H9 (cell line): ENCODE results near the gene GJA9. TPM values are rescaled to one million over a fixed set of nuclear protein-coding genes. Genes with fewer than 3 reads are reported as not detected.
A peak's percentile ranks its signal among the peaks of the same experiment; 100 is the strongest.

Experiments
- DNase-seq: peaks from one replicate; pipeline ENCODE4 v3.0.0-alpha.2; 2017
- H2AFZ ChIP-seq: one replicate; pipeline ENCODE4 v1.6.1; 2013; ENCODE audit warnings: mild to moderate bottlenecking, low read length, control low read depth, moderate library complexity
- H2AK5ac ChIP-seq: 2 replicates; pipeline ENCODE4 v1.6.1; 2013; ENCODE audit warnings: low read length, control low read depth, mixed read lengths; ENCODE audit not compliant: insufficient read length
- H2BK120ac ChIP-seq: one replicate; pipeline ENCODE4 v1.6.1; 2013; ENCODE audit warnings: low read depth, mild to moderate bottlenecking, low read length, control low read depth, inconsistent platforms; ENCODE audit not compliant: poor library complexity, severe bottlenecking
- H2BK12ac ChIP-seq: 2 replicates; pipeline ENCODE4 v1.6.1; 2013; ENCODE audit warnings: low read length, control low read depth, mixed read lengths, low read depth; ENCODE audit not compliant: insufficient read length
- H2BK15ac ChIP-seq: 2 replicates; pipeline ENCODE4 v1.6.1; 2013; ENCODE audit warnings: low read depth, low read length, control low read depth
- H2BK20ac ChIP-seq: one replicate; pipeline ENCODE4 v1.6.1; 2013; ENCODE audit warnings: low read depth, mild to moderate bottlenecking, low read length, control low read depth, inconsistent platforms; ENCODE audit not compliant: poor library complexity, severe bottlenecking
- H2BK5ac ChIP-seq: 2 replicates; pipeline ENCODE4 v1.6.1; 2013; ENCODE audit warnings: low read length, control low read depth, mixed read lengths; ENCODE audit not compliant: insufficient read length
- H3K14ac ChIP-seq: 2 replicates; pipeline ENCODE4 v1.6.1; 2013; ENCODE audit warnings: low read length, control low read depth; ENCODE audit not compliant: insufficient read depth
- H3K18ac ChIP-seq: 2 replicates; pipeline ENCODE4 v1.6.1; 2013; ENCODE audit warnings: low read depth, mild to moderate bottlenecking, mixed read lengths, low read length, control low read depth; ENCODE audit not compliant: insufficient read length
- H3K23ac ChIP-seq: 2 replicates; pipeline ENCODE4 v1.6.1; 2013; ENCODE audit warnings: low read length, control low read depth, mixed read lengths, low read depth; ENCODE audit not compliant: insufficient read length
- H3K23me2 ChIP-seq: 2 replicates; pipeline ENCODE4 v1.6.1; 2013; ENCODE audit warnings: low read depth, mild to moderate bottlenecking, mixed read lengths, low read length, control low read depth; ENCODE audit not compliant: insufficient read length, poor library complexity, severe bottlenecking
- H3K27ac ChIP-seq: 2 replicates; pipeline ENCODE4 v1.5.1; 2013; ENCODE audit warnings: low read length, control low read depth, mixed read lengths, low read depth; ENCODE audit not compliant: insufficient read length
- H3K27me3 ChIP-seq: 2 replicates; pipeline ENCODE4 v1.6.1; 2013; ENCODE audit warnings: low read length, control low read depth, inconsistent platforms; ENCODE audit not compliant: insufficient read depth
- H3K4ac ChIP-seq: 2 replicates; pipeline ENCODE4 v1.6.1; 2013; ENCODE audit warnings: low read depth, mild to moderate bottlenecking, control low read depth, inconsistent platforms, low read length, moderate library complexity
- H3K4me1 ChIP-seq: 2 replicates; pipeline ENCODE4 v1.6.1; 2013; ENCODE audit warnings: low read length, control low read depth, inconsistent platforms; ENCODE audit not compliant: insufficient read depth
- H3K4me2 ChIP-seq: 2 replicates; pipeline ENCODE4 v1.6.1; 2013; ENCODE audit warnings: low read length, control low read depth, mixed read lengths; ENCODE audit not compliant: insufficient read length, insufficient read depth
- H3K56ac ChIP-seq: 2 replicates; pipeline ENCODE4 v1.6.1; 2013; ENCODE audit warnings: low read depth, mild to moderate bottlenecking, mixed read lengths, low read length, control low read depth; ENCODE audit not compliant: insufficient read length
- H3K79me1 ChIP-seq: 2 replicates; pipeline ENCODE4 v1.6.1; 2013; ENCODE audit warnings: low read depth, mild to moderate bottlenecking, moderate library complexity, low read length, control low read depth, inconsistent platforms; ENCODE audit not compliant: insufficient read depth, poor library complexity, severe bottlenecking
- H3K79me2 ChIP-seq: 2 replicates; pipeline ENCODE4 v1.6.1; 2013; ENCODE audit warnings: low read length, control low read depth, inconsistent platforms; ENCODE audit not compliant: insufficient read depth
- H3K9ac ChIP-seq: 2 replicates; pipeline ENCODE4 v1.6.1; 2013; ENCODE audit warnings: low read length, control low read depth, mixed read lengths; ENCODE audit not compliant: insufficient read length; ENCODE audit errors: extremely low read depth
- H3K9me3 ChIP-seq: one replicate; pipeline ENCODE4 v1.6.1; 2013; ENCODE audit warnings: low read depth, low read length, inconsistent platforms; ENCODE audit not compliant: control insufficient read depth
- H3T11ph ChIP-seq: one replicate; pipeline ENCODE4 v1.6.1; 2013; ENCODE audit warnings: mild to moderate bottlenecking, low read length, control low read depth, inconsistent platforms
- H4K20me1 ChIP-seq: one replicate; pipeline ENCODE4 v1.6.1; 2013; ENCODE audit not compliant: control insufficient read depth, insufficient read length, insufficient read depth
- H4K5ac ChIP-seq: 2 replicates; pipeline ENCODE4 v1.6.1; 2013; ENCODE audit warnings: low read depth, mild to moderate bottlenecking, mixed read lengths, low read length, control low read depth; ENCODE audit not compliant: insufficient read length
- H4K8ac ChIP-seq: replicated peaks from 2 replicates; pipeline ENCODE4 v1.6.1; 2013; ENCODE audit warnings: low read length, control low read depth, mixed read lengths, low read depth; ENCODE audit not compliant: insufficient read length
- H4K91ac ChIP-seq: 2 replicates; pipeline ENCODE4 v1.6.1; 2013; ENCODE audit warnings: low read depth, mild to moderate bottlenecking, moderate library complexity, mixed read lengths, low read length, control low read depth; ENCODE audit not compliant: insufficient read length
- H3K27ac Mint-ChIP-seq, 3 experiments: 2 replicates in 2 of 3; 3 replicates in 1 of 3; pipeline ENCODE4 v1.8.0; 2020 to 2021; ENCODE audit warnings: mixed read lengths in 3 of 3, mild to moderate bottlenecking in 1 of 3, moderate library complexity in 1 of 3
- H3K27me3 Mint-ChIP-seq: 2 replicates; pipeline ENCODE4 v1.8.0; 2021; ENCODE audit warnings: low read depth, mild to moderate bottlenecking, moderate library complexity, mixed read lengths
- H3K36me3 Mint-ChIP-seq, 3 experiments: 2 replicates in 2 of 3; 3 replicates in 1 of 3; pipeline ENCODE4 v1.8.0; 2020 to 2021; ENCODE audit warnings: low read depth in 3 of 3, mixed read lengths in 3 of 3; ENCODE audit not compliant: insufficient read depth in 1 of 3
- H3K4me1 Mint-ChIP-seq, 2 experiments: 2 replicates each; pipeline ENCODE4 v1.8.0; 2020; ENCODE audit warnings: mixed read lengths in 2 of 2
- H3K4me3 Mint-ChIP-seq, 2 experiments: 2 replicates in 1 of 2; 3 replicates in 1 of 2; pipeline ENCODE4 v1.8.0; 2020 to 2021; ENCODE audit warnings: mild to moderate bottlenecking in 2 of 2, mixed read lengths in 2 of 2, moderate library complexity in 1 of 2
- H3K9me3 Mint-ChIP-seq, 2 experiments: 2 replicates in 1 of 2; 3 replicates in 1 of 2; pipeline ENCODE4 v1.8.0; 2020; ENCODE audit warnings: mild to moderate bottlenecking in 2 of 2, mixed read lengths in 2 of 2, moderate library complexity in 1 of 2
- WGBS: extraction: QIAGEN DNeasy Blood & Tissue Kit; methylation state at CpG from one replicate; pipeline ENCODE4 v1.1.7; 2013; ENCODE audit warnings: missing lambda C conversion rate, low lambda C conversion rate, mixed read lengths; ENCODE audit not compliant: insufficient read length; ENCODE audit errors: extremely low coverage; 5-methylcytosine and 5-hydroxymethylcytosine counted together
- total RNA-seq: library from RNA; stranded (reverse); gene quantifications from 2 replicates; pipeline ENCODE4 v1.2.1, GENCODE V29; 2021
- TF ChIP-seq, protein P1 (sequence below): fragments of 200-600 bp; sonication (generic); conservative IDR thresholded peaks from 3 replicates; pipeline ENCODE4 v1.8.0; 2021; ENCODE audit warnings: antibody characterized with exemption, mild to moderate bottlenecking

The GJA9 gene
- total RNA-seq, 1 experiment from 2014 or later = not detected

GRCh38 chr1:38860454-38860795 lies 21.0 kb downstream of the GJA9 start:
- Histone ChIP-seq H2BK12ac (no peak overlapping the region), H4K91ac (no peak overlapping the region), H3K18ac (no peak overlapping the region), H2AK5ac (no peak overlapping the region), H3K23ac (no peak overlapping the region), H4K5ac (no peak overlapping the region), H2AFZ (no peak overlapping the region), H3K23me2 (peaks cover 9% of the 10 kb centered on the region), H3K56ac (no peak overlapping the region), H3K4me1 (no peaks in the 10 kb centered on the region), H3K27ac (no peak overlapping the region), H3K4ac (no peak overlapping the region), H3K9me3 (no peaks in the 10 kb centered on the region), H3K9ac (peak overlapping the region; percentile 85), H3K27me3 (no peaks in the 10 kb centered on the region), H4K20me1 (no peaks in the 10 kb centered on the region), H4K8ac (no peak overlapping the region), H3K79me1 (peaks cover 4% of the 10 kb centered on the region), H2BK120ac (no peak overlapping the region), H3K14ac (no peak overlapping the region), H2BK5ac (no peak overlapping the region), H3T11ph (no peak overlapping the region), H2BK20ac (no peak overlapping the region), H3K79me2 (peaks cover 2% of the 10 kb centered on the region; the same call in 1 of the 2 replicates), H3K4me2 (peak overlapping the region; percentile 77), H2BK15ac (no peak overlapping the region)
- H3K27ac Mint-ChIP-seq = peak overlapping the region in 2 of 3 experiments; percentile 92 to 96; a peak in 3 of 7 replicates
- no peaks in the 10 kb centered on the region for H3K9me3 Mint-ChIP-seq
- TF ChIP-seq, protein P1, sequence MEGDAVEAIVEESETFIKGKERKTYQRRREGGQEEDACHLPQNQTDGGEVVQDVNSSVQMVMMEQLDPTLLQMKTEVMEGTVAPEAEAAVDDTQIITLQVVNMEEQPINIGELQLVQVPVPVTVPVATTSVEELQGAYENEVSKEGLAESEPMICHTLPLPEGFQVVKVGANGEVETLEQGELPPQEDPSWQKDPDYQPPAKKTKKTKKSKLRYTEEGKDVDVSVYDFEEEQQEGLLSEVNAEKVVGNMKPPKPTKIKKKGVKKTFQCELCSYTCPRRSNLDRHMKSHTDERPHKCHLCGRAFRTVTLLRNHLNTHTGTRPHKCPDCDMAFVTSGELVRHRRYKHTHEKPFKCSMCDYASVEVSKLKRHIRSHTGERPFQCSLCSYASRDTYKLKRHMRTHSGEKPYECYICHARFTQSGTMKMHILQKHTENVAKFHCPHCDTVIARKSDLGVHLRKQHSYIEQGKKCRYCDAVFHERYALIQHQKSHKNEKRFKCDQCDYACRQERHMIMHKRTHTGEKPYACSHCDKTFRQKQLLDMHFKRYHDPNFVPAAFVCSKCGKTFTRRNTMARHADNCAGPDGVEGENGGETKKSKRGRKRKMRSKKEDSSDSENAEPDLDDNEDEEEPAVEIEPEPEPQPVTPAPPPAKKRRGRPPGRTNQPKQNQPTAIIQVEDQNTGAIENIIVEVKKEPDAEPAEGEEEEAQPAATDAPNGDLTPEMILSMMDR = no peak
- DNase-seq = no peak
- peak overlapping the region; percentile 92 to 96 for H3K4me3 Mint-ChIP-seq
- H3K27me3 Mint-ChIP-seq = no peaks in the 10 kb centered on the region
- no CpG with 5 or more reads among the region's 6 CpGs for WGBS
- H3K36me3 Mint-ChIP-seq = peaks cover 4 to 14% (median 13%) of the 10 kb centered on the region in 3 experiments; a peak in 6 of 7 replicates
- H3K4me1 Mint-ChIP-seq = peaks cover 5 to 17% of the 10 kb centered on the region in 2 experiments
